ENCODE measurements around the gene COX7A1.

DNA sequence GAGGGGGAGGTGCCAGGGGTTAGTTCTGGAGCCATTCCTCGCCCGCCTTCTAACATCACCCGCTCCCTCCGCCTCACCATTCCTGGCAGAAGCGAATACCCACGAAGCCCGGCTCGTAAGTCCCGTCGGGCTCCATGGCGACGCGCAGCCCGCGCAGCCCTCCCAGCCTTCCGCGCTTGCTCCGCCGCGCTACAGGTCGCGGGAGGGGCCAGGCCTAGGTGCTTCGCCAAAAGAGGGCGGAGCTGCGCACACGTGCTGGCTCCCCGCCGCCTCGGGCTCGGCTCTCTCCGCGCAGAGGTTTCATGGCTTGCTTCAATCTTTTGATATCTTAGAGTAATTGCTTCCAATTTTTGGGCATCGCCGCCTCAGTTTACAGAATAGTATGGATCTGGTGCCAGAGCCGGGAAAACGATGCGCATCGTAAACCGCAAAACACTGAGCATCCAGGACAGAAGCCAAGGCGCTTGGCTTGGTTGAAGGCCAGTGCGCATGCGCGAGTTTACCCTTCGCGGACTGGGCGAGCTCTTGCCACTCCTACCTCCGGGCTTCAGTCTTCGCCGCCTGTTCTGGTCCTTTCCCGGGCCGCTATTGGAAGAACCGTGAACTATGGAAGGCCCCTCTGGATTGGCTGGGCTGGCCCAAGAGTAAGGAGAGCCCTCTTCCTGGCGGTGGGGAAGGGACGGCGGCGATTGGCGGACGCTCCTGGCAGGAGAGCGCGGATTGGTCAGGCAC, 37.4 kb downstream of the COX7A1 start, which contains the start of gene POLR2I:
- TF ChIP-seq, protein P1, sequence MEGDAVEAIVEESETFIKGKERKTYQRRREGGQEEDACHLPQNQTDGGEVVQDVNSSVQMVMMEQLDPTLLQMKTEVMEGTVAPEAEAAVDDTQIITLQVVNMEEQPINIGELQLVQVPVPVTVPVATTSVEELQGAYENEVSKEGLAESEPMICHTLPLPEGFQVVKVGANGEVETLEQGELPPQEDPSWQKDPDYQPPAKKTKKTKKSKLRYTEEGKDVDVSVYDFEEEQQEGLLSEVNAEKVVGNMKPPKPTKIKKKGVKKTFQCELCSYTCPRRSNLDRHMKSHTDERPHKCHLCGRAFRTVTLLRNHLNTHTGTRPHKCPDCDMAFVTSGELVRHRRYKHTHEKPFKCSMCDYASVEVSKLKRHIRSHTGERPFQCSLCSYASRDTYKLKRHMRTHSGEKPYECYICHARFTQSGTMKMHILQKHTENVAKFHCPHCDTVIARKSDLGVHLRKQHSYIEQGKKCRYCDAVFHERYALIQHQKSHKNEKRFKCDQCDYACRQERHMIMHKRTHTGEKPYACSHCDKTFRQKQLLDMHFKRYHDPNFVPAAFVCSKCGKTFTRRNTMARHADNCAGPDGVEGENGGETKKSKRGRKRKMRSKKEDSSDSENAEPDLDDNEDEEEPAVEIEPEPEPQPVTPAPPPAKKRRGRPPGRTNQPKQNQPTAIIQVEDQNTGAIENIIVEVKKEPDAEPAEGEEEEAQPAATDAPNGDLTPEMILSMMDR (IDR thresholded peaks at IDR 0.05) = peak in 2 of 5 experiments; percentile 34 to 45
- peak; percentile 56 to 66 for TF ChIP-seq POLR2A (IDR thresholded peaks at IDR 0.05)
